Urinary bladder (tissue), 4 donors: ENCODE measurements around the gene PRCC. TPM values are rescaled to one million over a fixed set of nuclear protein-coding genes. Genes with fewer than 3 reads are reported as not detected.
A peak's percentile ranks its signal among the peaks of the same experiment; 100 is the strongest.

Source experiments
- DNase-seq: peaks from one replicate; pipeline ENCODE4 v3.0.0-alpha.2; 2015; ENCODE audit errors: extremely low spot score
- H3K27ac ChIP-seq: one replicate; pipeline ENCODE4 v1.5.1; 2013; ENCODE audit warnings: low read depth, mild to moderate bottlenecking, moderate library complexity
- H3K36me3 ChIP-seq: one replicate; pipeline ENCODE4 v1.6.1; 2013; ENCODE audit warnings: mild to moderate bottlenecking, moderate library complexity; ENCODE audit not compliant: insufficient read depth
- H3K4me1 ChIP-seq: one replicate; pipeline ENCODE4 v1.6.1; 2013; ENCODE audit warnings: mild to moderate bottlenecking, moderate library complexity; ENCODE audit not compliant: insufficient read depth
- H3K4me3 ChIP-seq: one replicate; pipeline ENCODE4 v1.5.1; 2013; ENCODE audit warnings: low read depth, low read length
- WGBS: extraction: QIAGEN DNeasy Blood & Tissue Kit; methylation state at CpG from one replicate; pipeline ENCODE4 v1.1.7; 2013; 5-methylcytosine and 5-hydroxymethylcytosine counted together
- polyA plus RNA-seq: library from polyadenylated mRNA; stranded (reverse); fragments of 200-250 nt; gene quantifications from one replicate; pipeline ENCODE4 v1.2.3, GENCODE V29; 2013
- total RNA-seq: library from RNA; depleted of rRNA; stranded (reverse); fragments of >200 nt; gene quantifications from one replicate; pipeline ENCODE4 v1.2.3, GENCODE V29; 2014
- donor health status: healthy with polysubstance abuse.
- donor health status: healthy.

Gene PRCC
- total and polyA plus RNA-seq, 2 donors: 17.7 to 49.5 TPM

GRCh38 chr1:156740237-156740740 is 27.0 kb upstream of the PRCC start:
- Histone ChIP-seq H3K27ac (no peak overlapping the region), H3K36me3 (no peaks in the 10 kb centered on the region), H3K4me3 (peak overlapping the region; percentile 58), H3K4me1 (no peaks in the 10 kb centered on the region)
- 20% methylated on average over 7 of the region's 7 CpGs for WGBS
- no peak for DNase-seq

- DNase-seq: peak; percentile 99
- Histone ChIP-seq H3K4me1 (no peaks in the 10 kb centered on the region), H3K27ac (peak within 1 kb of the TSS; percentile 46), H3K36me3 (no peaks in the 10 kb centered on the region), H3K4me3 (peak within 1 kb of the TSS; percentile 58)
- under 1% methylated on average over 38 of the region's 38 CpGs for WGBS
Measured at GRCh38 chr1:156740741-156741480, 26.4 kb upstream of the PRCC start, which contains the start of gene MRPL24. TSS of gene MRPL24 (minus strand) at chr1:156741088. CDS start at chr1:156738704, 2,384 bp downstream.

GRCh38 chr1:156741481-156741983 is 25.8 kb upstream of the PRCC start:
- 53% methylated on average over 8 of the region's 8 CpGs for WGBS
- Histone ChIP-seq H3K27ac (peak overlapping the region; percentile 46), H3K36me3 (no peaks in the 10 kb centered on the region), H3K4me1 (no peaks in the 10 kb centered on the region), H3K4me3 (peak overlapping the region; percentile 13)
- DNase-seq: no peak

GRCh38 chr1:156742017-156742416 is 25.3 kb upstream of the PRCC start:
- Histone ChIP-seq H3K36me3 (no peaks in the 10 kb centered on the region), H3K4me1 (no peaks in the 10 kb centered on the region), H3K4me3 (no peak overlapping the region), H3K27ac (no peak overlapping the region)
- DNase-seq: no peak
- 81% methylated on average over 3 of the region's 3 CpGs for WGBS

DNA sequence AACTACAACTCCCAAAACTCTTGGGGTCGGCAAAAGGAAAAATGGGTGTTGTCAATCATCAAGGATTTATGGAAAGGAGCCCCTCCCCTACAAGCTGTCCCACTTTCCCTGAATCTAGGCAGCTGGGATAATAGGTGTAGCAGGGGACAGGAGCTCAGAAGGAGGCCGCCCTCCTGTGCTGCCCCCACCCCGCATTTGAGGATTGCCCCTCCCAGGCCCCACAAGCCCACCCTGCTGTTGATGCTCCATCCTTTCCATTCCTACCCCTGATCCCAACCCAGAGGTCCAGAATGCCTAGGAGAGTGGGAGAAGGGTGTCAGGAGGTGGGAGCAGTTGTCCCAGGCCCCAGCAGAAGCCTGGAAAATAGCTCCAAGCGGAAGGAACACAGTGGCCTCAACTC is 24.5 kb upstream of the PRCC start:
- H3K27ac ChIP-seq: no peak overlapping the region
- no peak for DNase-seq
- no peak overlapping the region for H3K4me3 ChIP-seq
- H3K36me3 ChIP-seq: no peaks in the 10 kb centered on the region
- H3K4me1 ChIP-seq: no peaks in the 10 kb centered on the region
- 89% methylated on average over 4 of the region's 4 CpGs for WGBS

- WGBS: 88% methylated on average over 14 of the region's 14 CpGs
- DNase-seq: no peak
- H3K36me3 ChIP-seq: no peaks in the 10 kb centered on the region
- H3K27ac ChIP-seq: no peak overlapping the region
- no peak overlapping the region for H3K4me3 ChIP-seq
- H3K4me1 ChIP-seq: no peaks in the 10 kb centered on the region
Measured at GRCh38 chr1:156743367-156744302, 23.7 kb upstream of the PRCC start.

- no peaks in the 10 kb centered on the region for H3K4me1 ChIP-seq
- no peak for DNase-seq
- no peaks in the 10 kb centered on the region for H3K36me3 ChIP-seq
- 79% methylated on average over 12 of the region's 12 CpGs for WGBS
- no peak overlapping the region for H3K27ac ChIP-seq
- no peak overlapping the region for H3K4me3 ChIP-seq
Measured at GRCh38 chr1:156744344-156744743, 23.0 kb upstream of the PRCC start.

GRCh38 chr1:156744786-156745419 is 22.4 kb upstream of the PRCC start:
- H3K36me3 ChIP-seq: no peaks in the 10 kb centered on the region
- 85% methylated on average over 14 of the region's 14 CpGs for WGBS
- H3K27ac ChIP-seq: no peak overlapping the region
- no peak for DNase-seq
- H3K4me1 ChIP-seq: no peaks in the 10 kb centered on the region
- no peak overlapping the region for H3K4me3 ChIP-seq

GRCh38 chr1:156745881-156746280 is 21.5 kb upstream of the PRCC start:
- 67% methylated on average over 3 of the region's 3 CpGs for WGBS
- no peaks in the 10 kb centered on the region for H3K4me1 ChIP-seq
- no peak overlapping the region for H3K27ac ChIP-seq

GRCh38 chr1:156746406-156746727 is 21.0 kb upstream of the PRCC start:
- no peak for DNase-seq
- 44% methylated on average over 9 of the region's 9 CpGs for WGBS
- no peaks in the 10 kb centered on the region for H3K4me1 ChIP-seq

More at GRCh38 chr1:156745881-156746280, 21.5 kb upstream of the PRCC start:
- H3K4me3 ChIP-seq: no peak overlapping the region
- DNase-seq: no peak
- H3K36me3 ChIP-seq: no peaks in the 10 kb centered on the region

GRCh38 chr1:156746728-156747631 is 20.4 kb upstream of the PRCC start:
- no peaks in the 10 kb centered on the region for H3K4me1 ChIP-seq
- peak overlapping the region; percentile 98 for H3K27ac ChIP-seq
- peak overlapping the region; percentile 45 for H3K4me3 ChIP-seq
- no peak for DNase-seq
- WGBS: 2% methylated on average over 23 of the region's 29 CpGs
- no peaks in the 10 kb centered on the region for H3K36me3 ChIP-seq

More at GRCh38 chr1:156746406-156746727, 21.0 kb upstream of the PRCC start:
- Histone ChIP-seq H3K36me3 (no peaks in the 10 kb centered on the region), H3K4me3 (peak overlapping the region; percentile 45), H3K27ac (peak overlapping the region; percentile 98)

GRCh38 chr1:156747742-156748669 is 19.3 kb upstream of the PRCC start:
- H3K4me3 ChIP-seq: peak overlapping the region; percentile 92
- H3K4me1 ChIP-seq: no peaks in the 10 kb centered on the region
- DNase-seq: no peak
- WGBS: 8% methylated on average over 8 of the region's 8 CpGs
- H3K36me3 ChIP-seq: no peaks in the 10 kb centered on the region
- H3K27ac ChIP-seq: peak overlapping the region; percentile 97
